Cardiac muscle cell (in vitro differentiated cells and primary cell): Measurements from ENCODE around the gene SLC29A1. TPM values are rescaled to one million over a fixed set of nuclear protein-coding genes. Genes with fewer than 3 reads are reported as not detected.

ENCODE experiments used
- DNase-seq, 2 donors: peaks; one replicate each; pipeline versions ENCODE4 v3.0.0 to v3.0.0-alpha.2; 2010 to 2017; ENCODE audit warnings: low read depth in 1 of 2, low spot score in 1 of 2
- H3K27ac ChIP-seq: fragments of 200-600 bp; sonication (generic); 2 replicates; pipeline ENCODE4 v1.5.1; 2016
- H3K27me3 ChIP-seq: fragments of 200-600 bp; sonication (generic); 2 replicates; pipeline ENCODE4 v1.6.0; 2016; ENCODE audit warnings: control low read depth
- H3K36me3 ChIP-seq: fragments of 200-600 bp; sonication (generic); 2 replicates; pipeline ENCODE4 v1.5.1; 2016; ENCODE audit warnings: control low read depth
- H3K4me1 ChIP-seq: fragments of 200-600 bp; sonication (generic); 2 replicates; pipeline ENCODE4 v1.8.1; 2017; ENCODE audit warnings: low read depth, mild to moderate bottlenecking, mixed run types
- H3K4me3 ChIP-seq: fragments of 200-600 bp; sonication (generic); 2 replicates; pipeline ENCODE4 v1.5.1; 2016; ENCODE audit warnings: mild to moderate bottlenecking
- H3K9me3 ChIP-seq: fragments of 200-600 bp; sonication (generic); 2 replicates; pipeline ENCODE4 v1.5.1; 2017; ENCODE audit warnings: low read depth, mild to moderate bottlenecking, control low read depth
- polyA plus RNA-seq: library from polyadenylated mRNA; unstranded; fragments of >200 nt; fragmentation: Nextera tagmentation; extraction: Ambion mirVana; gene quantifications from 2 replicates; pipeline ENCODE4 v1.2.1, GENCODE V29; 2016
- total RNA-seq: library from RNA; depleted of rRNA; stranded (reverse); fragments of >200 nt; gene quantifications from 2 replicates; pipeline ENCODE4 v1.2.3, GENCODE V29; 2016
- TF ChIP-seq, protein P1 (sequence below): IDR thresholded peaks from 2 replicates; pipeline ENCODE4 v1.5.1; 2012; ENCODE audit warnings: low read depth, mild to moderate bottlenecking, low read length

The SLC29A1 gene
- total and polyA plus RNA-seq, 2 experiments from 2014 or later, result 62.7 to 88.7 TPM

DNA sequence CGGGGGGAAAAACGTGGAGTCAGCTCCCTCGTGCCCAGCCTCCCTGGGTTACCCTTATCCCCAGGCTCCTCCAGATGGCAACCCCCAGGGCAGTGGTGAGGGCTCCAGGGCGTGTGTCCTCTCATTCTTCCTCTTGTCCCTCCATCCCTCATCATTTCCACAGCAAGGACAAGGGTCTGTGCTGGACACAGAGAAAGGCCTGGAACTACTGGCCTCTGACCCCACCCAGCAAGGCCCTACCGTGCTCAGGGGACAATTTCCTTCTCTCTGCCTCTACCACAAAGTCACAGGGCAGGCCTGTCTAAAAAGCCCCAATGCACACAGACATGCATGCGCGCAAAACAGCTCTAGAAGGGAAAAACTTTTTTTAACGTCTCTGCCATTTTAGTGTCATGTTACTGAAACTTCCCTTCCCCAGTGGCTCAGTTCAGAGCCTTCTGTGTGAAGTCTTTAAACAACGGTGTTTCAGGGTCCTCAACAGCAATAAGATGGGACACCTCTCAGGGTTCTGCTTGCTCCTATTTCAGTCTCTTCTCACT lies 35.0 kb downstream of the SLC29A1 start:
- no peaks in the 10 kb centered on the region for H3K27me3 ChIP-seq
- no peaks in the 10 kb centered on the region for H3K9me3 ChIP-seq
- TF ChIP-seq, protein P1, sequence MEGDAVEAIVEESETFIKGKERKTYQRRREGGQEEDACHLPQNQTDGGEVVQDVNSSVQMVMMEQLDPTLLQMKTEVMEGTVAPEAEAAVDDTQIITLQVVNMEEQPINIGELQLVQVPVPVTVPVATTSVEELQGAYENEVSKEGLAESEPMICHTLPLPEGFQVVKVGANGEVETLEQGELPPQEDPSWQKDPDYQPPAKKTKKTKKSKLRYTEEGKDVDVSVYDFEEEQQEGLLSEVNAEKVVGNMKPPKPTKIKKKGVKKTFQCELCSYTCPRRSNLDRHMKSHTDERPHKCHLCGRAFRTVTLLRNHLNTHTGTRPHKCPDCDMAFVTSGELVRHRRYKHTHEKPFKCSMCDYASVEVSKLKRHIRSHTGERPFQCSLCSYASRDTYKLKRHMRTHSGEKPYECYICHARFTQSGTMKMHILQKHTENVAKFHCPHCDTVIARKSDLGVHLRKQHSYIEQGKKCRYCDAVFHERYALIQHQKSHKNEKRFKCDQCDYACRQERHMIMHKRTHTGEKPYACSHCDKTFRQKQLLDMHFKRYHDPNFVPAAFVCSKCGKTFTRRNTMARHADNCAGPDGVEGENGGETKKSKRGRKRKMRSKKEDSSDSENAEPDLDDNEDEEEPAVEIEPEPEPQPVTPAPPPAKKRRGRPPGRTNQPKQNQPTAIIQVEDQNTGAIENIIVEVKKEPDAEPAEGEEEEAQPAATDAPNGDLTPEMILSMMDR, result no peak
- H3K36me3 ChIP-seq, result peaks cover 24% of the 10 kb centered on the region
- no peak overlapping the region for H3K4me3 ChIP-seq
- DNase-seq, result no peak
- no peaks in the 10 kb centered on the region for H3K4me1 ChIP-seq
- no peak overlapping the region for H3K27ac ChIP-seq

DNA sequence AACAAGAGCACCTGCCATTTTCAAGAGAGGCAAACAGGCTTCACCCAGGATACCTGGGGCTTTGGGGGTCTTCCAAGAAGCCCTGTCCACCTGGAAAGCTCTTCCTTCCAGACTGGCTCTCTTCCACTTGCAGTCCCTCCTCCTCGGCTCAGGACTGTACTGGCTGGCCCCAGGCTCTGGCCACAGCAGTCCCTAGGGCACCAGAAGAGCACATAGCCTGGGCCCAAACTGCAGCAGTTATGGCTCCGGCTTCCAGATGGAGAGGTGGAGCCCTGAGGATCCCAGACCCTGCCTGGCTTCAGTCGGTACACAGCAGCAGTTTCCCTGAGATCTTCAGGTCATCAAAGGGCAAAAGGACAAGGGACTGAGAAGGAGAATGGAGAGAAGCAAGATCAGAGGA lies 35.5 kb downstream of the SLC29A1 start:
- TF ChIP-seq, protein P1, result no peak
- DNase-seq, result no peak
- H3K4me3 ChIP-seq, result no peak overlapping the region

DNA sequence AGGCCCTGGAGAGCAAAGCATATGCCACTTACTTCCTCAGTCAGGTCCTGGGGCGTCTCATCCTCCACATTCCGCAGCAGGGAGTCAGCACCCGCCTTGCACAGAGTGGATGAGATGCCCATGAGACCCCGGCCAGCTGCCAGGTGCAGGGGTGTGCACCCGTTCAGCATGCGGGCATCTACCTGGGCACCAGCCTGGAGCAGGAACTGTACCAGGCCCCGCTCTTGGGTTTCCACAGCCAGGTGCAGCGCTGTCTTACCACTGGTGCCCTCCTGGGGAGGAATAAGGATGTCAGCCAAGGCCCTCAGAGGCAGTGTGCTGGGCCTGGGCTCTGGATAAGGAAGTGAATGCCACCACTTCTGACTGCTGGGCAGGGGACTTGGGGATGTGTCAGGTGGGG lies 36.6 kb downstream of the SLC29A1 start:
- TF ChIP-seq, protein P1, result no peak
- Histone ChIP-seq H3K27me3 (no peaks in the 10 kb centered on the region), H3K4me1 (peaks cover 3% of the 10 kb centered on the region), H3K4me3 (no peak overlapping the region), H3K9me3 (no peaks in the 10 kb centered on the region), H3K36me3 (peaks cover 8% of the 10 kb centered on the region), H3K27ac (no peak overlapping the region)
- no peak for DNase-seq

More for the DNA sequence above, 35.5 kb downstream of the SLC29A1 start:
- H3K4me1 ChIP-seq, result no peaks in the 10 kb centered on the region
- H3K36me3 ChIP-seq, result peaks cover 19% of the 10 kb centered on the region
- no peak overlapping the region for H3K27ac ChIP-seq
- no peaks in the 10 kb centered on the region for H3K27me3 ChIP-seq
- no peaks in the 10 kb centered on the region for H3K9me3 ChIP-seq

DNA sequence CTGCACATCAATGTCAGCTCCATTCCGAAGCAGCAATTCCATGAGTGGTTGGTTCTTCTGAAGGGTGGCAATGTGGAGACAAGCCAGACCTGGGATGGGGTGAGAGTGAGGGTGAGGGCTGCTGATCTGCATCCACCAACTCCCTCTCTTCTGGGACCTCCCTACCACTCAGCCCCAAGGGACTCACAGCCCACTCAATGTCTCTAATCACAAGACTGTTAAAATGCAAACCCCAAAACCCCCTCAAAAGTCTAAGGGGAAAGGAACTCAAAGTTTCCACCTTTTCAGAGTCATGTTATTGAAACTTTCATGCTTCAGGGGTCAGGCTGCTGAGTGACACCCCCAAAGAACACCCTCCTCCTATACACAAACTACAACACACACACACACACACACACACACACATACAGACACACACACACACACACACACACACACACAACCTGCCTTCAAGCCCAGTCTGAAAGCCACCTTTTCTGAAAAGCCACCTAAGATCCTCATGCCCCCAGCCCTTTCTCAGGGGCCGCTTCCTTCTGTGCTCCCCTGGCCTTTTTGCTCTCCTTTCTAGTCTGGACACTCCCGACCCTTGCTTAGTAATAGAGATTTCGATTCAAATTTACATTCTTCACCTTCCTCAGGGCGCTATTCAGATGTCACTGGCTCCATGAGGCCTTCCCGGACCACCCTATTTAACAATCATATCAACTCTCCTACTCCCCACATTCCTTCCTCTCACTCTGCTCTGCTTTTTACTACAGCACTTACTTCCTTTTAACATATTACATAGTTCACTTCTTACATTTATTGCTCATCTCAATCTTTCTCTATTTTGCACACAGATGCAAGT lies 37.3 kb downstream of the SLC29A1 start:
- TF ChIP-seq, protein P1, result no peak

DNA sequence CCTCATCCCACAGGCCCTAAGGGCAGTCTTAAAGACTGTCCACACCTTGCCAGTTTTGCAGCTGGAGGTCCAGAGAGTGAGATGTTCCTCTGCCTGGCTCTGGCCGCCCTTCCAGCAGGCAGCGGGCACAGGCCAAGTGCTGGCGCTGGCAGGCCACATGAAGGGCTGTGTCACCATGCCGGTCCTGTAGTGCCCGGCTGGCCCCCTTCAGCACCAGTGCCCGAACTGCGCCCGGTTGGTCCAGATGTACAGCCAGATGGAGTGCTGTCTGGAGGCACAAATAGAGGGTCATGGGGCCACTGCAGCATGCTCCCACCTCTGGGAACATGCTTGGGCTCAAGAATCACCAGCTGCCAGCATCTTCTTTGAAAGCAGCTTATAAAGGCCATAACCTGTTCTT lies 38.2 kb downstream of the SLC29A1 start:
- no peak overlapping the region for H3K27ac ChIP-seq
- TF ChIP-seq, protein P1, result no peak

More for the DNA sequence above, 37.3 kb downstream of the SLC29A1 start:
- DNase-seq, result no peak
- Histone ChIP-seq H3K27me3 (no peaks in the 10 kb centered on the region), H3K36me3 (peaks cover 1% of the 10 kb centered on the region), H3K9me3 (no peaks in the 10 kb centered on the region), H3K4me3 (no peak overlapping the region), H3K27ac (no peak overlapping the region), H3K4me1 (peaks cover 3% of the 10 kb centered on the region)

More for the DNA sequence above, 38.2 kb downstream of the SLC29A1 start:
- Histone ChIP-seq H3K4me3 (no peak overlapping the region), H3K27me3 (no peaks in the 10 kb centered on the region), H3K36me3 (no peaks in the 10 kb centered on the region), H3K9me3 (no peaks in the 10 kb centered on the region), H3K4me1 (peaks cover 3% of the 10 kb centered on the region)
- DNase-seq, result no peak
